Middle frontal gyrus (tissue), 1 donor: ENCODE results near the gene YIPF5.

ENCODE experiments used
- DNase-seq: peaks from one replicate; pipeline ENCODE4 v3.0.0-alpha.2; 2015; ENCODE audit warnings: low spot score; ENCODE audit errors: extremely low spot score

YIPF5 gene

DNA sequence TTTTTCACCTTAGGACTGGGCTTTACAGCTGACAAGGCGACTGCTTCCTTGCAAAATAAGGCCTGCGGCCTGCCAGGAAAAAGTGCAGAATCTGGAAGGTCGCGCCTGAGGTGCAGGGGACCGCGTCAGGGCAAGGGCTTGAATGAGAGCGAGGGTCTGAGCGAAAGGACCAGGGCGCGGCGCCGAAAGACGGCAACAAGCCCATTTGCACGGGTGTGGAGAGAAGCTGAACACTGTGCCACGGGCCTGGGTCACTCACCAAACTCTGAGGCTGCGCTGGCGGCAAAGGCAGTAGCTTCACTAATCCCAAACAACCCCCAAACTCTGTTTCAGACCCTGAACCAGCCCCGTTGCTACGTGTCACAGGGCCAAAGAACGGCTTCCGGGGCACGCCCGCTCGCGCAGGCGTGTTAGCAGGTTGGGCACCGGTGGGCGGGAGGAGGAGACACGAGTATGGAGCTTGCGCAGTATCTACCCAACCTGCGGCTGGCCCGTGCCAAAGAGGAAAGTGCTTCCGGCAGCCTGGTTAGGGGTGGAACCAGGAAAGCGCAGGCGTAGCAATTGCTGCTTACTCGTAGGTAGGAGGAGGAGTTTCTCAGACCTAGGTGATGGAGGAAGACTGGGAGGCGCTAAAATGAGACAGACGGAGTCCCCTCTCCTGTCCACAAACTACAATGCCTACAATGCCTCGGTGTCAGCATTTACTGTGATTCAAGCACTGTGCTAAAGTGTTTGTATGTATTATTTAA lies at the start of gene YIPF5, which contains the start of gene KCTD16:
Gene YIPF5, minus strand, starts transcription at position 384 of the 749 bp plus-strand sequence. CDS start 704 bp downstream, outside the sequence.
Gene KCTD16, plus strand, starts transcription at position 598 of the 749 bp plus-strand sequence.
- peak; percentile 91 for DNase-seq

- DNase-seq = no peak
Observed at GRCh38 chr5:144219869-144220268, 49.4 kb upstream of the YIPF5 start.

DNA sequence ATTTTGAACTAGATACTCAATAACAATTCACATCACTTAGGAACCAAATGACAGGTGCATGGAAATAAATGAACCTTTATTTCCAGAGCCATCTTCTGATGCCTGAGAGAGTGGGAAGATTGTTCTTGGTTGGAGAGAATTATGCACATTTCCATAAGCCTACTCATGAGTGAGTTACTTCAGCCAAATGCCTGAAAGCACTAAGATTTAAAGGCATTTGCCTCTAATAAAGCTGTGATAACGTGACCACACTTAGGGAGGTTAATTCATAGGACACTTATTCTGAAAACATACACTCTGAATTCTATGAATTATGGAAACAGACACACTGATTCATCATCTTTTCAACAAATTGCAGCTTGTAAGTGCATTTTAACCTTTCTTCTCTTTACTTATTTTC lies 40.2 kb upstream of the YIPF5 start:
- DNase-seq = no peak

DNA sequence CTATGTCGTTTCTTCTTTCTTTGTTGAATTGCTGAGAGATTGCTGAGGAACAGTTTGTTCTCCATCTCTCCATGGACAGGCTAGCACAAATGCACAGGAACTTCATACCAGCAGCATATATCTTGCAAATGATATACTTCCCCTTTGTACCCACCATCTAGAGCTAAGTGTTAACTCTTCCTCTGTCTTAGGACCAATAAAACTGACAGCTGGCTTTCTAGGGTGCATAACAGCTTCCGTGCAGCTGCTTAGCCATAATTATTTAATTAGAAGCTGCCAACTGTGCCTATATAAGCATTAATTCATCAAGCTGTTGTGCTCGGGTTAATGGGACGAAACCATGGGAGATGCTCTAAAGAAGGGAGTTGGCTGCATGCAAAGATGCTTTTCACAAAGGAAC lies 38.9 kb upstream of the YIPF5 start:
- no peak for DNase-seq

- no peak for DNase-seq
Observed at GRCh38 chr5:144207875-144208444, 37.5 kb upstream of the YIPF5 start.

- DNase-seq = no peak
Observed at GRCh38 chr5:144206141-144206540, 35.7 kb upstream of the YIPF5 start.

DNA sequence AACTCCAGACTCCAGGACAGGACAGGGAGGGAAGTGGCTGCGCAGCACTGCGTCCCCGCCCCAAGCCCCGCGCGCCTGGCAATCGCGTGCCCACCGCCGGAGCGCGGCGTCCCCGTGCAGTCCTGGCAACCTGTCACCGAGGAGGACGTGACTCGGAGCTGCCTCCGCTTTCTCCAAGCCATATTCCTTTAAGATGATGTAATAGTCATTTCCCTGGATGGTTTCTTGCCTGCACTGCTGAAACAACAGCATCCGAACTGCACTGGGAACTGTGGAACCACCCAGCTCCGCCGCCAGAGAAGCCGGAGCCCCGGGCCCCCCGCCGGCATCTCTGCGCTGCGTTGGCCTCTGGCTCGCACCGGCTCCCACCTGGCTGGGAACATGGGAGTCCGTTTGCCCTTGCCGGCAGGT lies 34.7 kb upstream of the YIPF5 start:
- no peak for DNase-seq

DNA sequence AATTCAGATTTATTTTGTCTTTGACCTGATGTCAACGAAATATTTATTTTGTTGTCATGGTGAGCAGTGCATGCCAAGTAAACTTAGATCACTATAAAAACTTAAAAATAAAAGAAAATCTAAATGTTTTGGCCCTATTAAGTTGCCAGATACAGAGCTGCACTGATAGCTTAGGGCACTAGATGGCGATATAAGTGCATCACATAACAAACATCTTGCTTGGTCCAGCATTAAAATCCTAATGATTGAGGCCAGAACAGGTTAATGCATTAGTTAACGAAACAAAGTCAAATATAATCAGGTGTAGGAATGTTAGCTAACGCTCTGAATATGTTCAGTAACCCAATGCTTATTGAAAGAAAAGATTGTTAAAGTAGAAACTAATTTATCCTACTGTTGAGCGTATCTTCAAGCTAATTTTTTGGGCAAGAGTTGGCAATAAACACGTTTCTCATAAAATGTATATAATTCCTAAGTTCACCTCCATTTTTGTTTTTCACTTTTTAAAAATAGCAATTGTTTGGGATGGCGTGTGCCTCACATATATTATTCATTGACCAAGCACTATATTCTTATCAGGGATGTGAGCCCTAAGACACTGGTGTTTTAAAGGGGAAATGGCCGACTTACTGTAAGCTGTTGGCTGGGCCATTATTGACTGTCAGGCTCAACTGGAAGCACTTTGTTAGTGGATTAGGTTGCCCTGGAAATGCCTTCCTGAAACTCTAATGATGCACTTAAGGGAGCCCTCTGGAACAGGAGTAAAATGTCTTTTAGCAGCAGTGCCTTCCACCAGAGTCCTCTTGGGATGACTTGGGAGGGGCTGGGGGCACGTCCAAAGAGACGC lies 33.5 kb upstream of the YIPF5 start:
- DNase-seq = no peak

GRCh38 chr5:144202726-144203125 lies 32.3 kb upstream of the YIPF5 start:
- no peak for DNase-seq

DNA sequence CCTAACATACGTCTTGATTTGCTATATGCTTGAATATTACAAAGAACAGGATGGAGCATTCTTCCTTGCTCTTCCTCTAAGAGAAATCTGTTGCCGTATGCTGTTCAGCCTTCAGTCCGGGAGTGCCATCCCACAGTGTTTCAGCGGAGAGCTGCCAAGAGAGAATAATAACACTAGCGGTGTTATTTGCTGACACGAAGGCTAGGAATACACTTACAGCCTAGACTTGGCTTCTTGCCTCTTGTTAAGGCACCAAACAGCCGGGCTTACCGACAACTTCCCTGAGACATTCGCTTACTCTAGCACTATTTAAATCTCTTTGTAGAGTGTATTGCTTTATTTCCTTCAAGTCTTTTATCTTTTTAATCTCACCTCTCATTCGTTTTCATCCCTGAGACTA lies 31.6 kb upstream of the YIPF5 start:
- DNase-seq = no peak

GRCh38 chr5:144201588-144201987 lies 31.1 kb upstream of the YIPF5 start:
- no peak for DNase-seq

DNA sequence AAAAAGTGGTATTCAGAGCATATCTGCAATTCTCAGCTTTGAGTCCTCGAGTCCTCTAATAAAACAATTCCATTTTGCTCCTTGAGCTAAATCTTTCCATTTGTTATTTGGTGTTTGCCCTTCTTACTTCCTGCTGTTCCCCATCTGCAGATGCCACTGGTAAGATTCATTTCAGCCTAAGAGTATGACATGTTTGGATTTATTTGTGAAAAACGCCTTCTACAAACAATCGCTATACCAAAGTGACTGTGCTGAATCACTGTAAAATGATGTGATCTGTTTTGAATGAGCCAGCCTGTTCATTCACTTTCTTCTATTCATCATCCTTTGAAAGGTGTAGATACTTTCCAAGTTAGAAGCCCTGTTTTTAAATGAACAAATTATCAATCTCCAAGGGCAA lies 27.9 kb upstream of the YIPF5 start:
- no peak for DNase-seq

GRCh38 chr5:144196612-144197011 lies 26.2 kb upstream of the YIPF5 start:
- DNase-seq = no peak

- no peak for DNase-seq
Observed at GRCh38 chr5:144195448-144195847, 25.0 kb upstream of the YIPF5 start.

DNA sequence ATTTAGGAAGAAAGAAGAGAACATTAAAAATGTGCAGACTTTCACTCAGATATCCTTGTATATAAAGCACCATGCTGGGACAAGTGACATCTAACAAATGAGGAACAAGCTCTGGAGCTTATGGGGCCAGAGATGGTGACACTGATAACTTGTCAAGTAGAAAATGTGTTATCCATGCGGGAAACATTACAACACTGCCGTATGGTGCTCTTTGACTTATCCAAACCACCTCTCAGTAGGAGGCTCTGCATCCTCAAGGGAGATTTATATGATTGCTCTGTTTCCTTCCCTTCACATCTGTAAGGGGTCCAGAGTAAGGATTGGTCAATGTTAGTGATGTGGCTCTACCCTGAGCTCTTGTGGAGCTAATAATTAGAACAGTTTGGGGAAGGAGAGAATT lies 23.7 kb upstream of the YIPF5 start:
- DNase-seq = no peak

- DNase-seq = no peak
Observed at GRCh38 chr5:144192661-144193060, 22.2 kb upstream of the YIPF5 start.

DNA sequence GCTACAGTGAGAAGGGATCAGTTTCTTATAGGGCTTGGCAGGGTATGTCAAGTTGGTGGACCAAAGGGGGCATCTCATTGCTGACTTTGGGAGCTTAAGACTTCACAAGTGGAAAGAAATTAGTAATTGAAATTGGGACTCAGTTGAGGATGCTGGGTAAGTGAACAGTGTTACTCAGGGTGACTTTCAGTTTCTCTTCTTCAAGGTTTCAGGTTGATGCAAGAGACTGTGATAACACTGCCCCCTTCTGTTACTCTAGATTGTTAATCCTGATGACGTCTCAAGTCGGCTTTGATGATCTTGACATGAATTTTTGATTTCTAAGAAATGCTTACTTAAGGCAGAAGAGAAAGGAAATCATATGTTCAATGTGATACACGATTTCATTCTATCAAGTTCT lies 21.5 kb upstream of the YIPF5 start:
- no peak for DNase-seq

- no peak for DNase-seq
Observed at GRCh38 chr5:144191531-144191930, 21.1 kb upstream of the YIPF5 start.

GRCh38 chr5:144189800-144190429 lies 19.5 kb upstream of the YIPF5 start:
- DNase-seq = no peak

GRCh38 chr5:144187699-144188294 lies 17.3 kb upstream of the YIPF5 start:
- no peak for DNase-seq

DNA sequence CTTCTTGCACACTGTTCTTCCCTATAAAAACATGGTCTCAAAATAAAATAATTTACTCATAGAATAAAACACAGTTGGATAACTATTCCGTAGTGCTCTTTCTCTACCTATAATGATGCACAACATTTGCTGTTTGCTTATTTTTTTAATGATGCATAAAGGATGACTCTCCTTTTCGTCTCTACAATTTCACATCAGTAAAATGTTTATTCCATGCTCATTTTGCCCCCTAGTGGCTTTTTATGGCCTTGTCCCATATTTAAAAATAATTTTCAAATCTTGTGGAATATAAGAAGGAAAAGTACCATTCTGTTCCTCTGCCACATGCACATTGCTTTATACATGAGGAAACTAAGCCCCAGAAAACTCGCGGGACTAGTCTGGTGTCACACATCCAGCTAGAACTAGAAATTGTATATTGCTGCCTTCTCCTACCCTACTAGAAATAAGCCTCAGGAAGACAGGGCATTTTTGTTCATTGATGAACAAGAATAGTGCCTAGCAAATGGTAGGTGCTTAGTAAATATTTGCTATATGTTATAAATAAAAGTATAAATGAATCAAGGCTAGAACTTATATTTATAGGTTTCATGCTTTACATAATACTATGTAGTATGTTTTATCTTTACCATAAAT lies 12.9 kb upstream of the YIPF5 start:
- DNase-seq = peak; percentile 39
